ENCODE measurements around the gene POLR3H.

POLR3H gene

GRCh38 chr22:41507330-41508063 lies 36.8 kb downstream of the POLR3H start:
- TF ChIP-seq, protein P1, sequence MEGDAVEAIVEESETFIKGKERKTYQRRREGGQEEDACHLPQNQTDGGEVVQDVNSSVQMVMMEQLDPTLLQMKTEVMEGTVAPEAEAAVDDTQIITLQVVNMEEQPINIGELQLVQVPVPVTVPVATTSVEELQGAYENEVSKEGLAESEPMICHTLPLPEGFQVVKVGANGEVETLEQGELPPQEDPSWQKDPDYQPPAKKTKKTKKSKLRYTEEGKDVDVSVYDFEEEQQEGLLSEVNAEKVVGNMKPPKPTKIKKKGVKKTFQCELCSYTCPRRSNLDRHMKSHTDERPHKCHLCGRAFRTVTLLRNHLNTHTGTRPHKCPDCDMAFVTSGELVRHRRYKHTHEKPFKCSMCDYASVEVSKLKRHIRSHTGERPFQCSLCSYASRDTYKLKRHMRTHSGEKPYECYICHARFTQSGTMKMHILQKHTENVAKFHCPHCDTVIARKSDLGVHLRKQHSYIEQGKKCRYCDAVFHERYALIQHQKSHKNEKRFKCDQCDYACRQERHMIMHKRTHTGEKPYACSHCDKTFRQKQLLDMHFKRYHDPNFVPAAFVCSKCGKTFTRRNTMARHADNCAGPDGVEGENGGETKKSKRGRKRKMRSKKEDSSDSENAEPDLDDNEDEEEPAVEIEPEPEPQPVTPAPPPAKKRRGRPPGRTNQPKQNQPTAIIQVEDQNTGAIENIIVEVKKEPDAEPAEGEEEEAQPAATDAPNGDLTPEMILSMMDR (IDR thresholded peaks at IDR 0.05; ENCODE audit: low read length): no peak
- no peak for TF ChIP-seq EZH2phosphoT487 (IDR thresholded peaks at IDR 0.05; ENCODE audit: low read length)
- TF ChIP-seq EZH2 (optimal IDR thresholded peaks at IDR 0.05; ENCODE audit: low read depth, low read length): no peak
- DNase-seq: no peak
- H3K9ac ChIP-seq (ENCODE audit: low read length): no peak overlapping the region
- no peaks in the 10 kb centered on the region for H3K4me1 ChIP-seq (ENCODE audit: low read length)
- H3K79me2 ChIP-seq (ENCODE audit: low read length): peaks cover 74% of the 10 kb centered on the region
- no peaks in the 10 kb centered on the region for H3K27me3 ChIP-seq (replicated peaks; ENCODE audit: insufficient read depth, low read length)
- H3K27ac ChIP-seq (ENCODE audit: low read length): no peak overlapping the region
- H3F3A ChIP-seq (ENCODE audit: insufficient read depth, low read length): no peaks in the 10 kb centered on the region
- no peaks in the 10 kb centered on the region for H3K9me2 ChIP-seq (replicated peaks; ENCODE audit: insufficient read depth, low read length)
- H3K36me3 ChIP-seq (replicated peaks; ENCODE audit: insufficient read depth, low read length): peaks cover 3% of the 10 kb centered on the region
- no peaks in the 10 kb centered on the region for H3K9me3 ChIP-seq (replicated peaks; ENCODE audit: insufficient read depth, low read length)
- H3K4me2 ChIP-seq (ENCODE audit: low read depth, low read length): no peak overlapping the region
- H3K4me3 ChIP-seq (ENCODE audit: low read length): no peak overlapping the region
- H2AFZ ChIP-seq (ENCODE audit: low read length): no peak overlapping the region
- H4K20me1 ChIP-seq (ENCODE audit: insufficient read depth, low read length): 0 out of 2 replicates have a peak, but pooled peaks cover 8% of the 10 kb centered on the region

DNA sequence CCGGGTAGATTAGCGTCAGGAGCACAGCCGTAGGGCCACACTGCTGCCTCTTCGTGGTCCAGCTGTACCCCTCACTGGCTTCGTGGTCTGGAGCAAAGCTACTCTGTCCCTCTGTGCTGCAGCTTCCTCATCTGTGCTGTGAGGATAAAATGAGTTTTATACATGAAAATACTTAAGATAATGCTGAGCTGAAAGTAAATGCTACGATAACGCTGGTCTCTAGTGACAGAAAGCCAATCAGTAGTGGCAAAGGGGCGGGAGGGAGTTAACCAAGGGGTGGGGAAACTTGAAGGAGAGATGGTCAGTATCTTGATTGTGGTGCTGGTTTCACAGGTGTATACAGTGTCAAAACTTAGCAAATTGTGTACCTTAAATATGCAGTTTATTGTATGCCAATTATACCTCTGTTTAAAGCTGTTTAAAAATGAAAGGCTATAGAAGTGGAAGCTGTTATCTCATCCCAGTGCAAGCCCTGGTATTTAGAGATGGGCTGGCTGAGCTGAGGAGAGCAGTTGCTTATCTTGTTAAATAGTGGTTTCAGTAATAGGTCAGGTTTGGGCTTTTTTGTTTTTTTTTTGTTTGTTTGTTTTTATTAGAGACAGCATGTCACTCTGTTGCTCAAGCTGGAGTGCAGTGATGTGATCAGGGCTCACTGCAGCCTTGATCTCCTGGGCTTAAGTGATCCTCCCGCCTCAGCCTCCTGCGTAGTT lies 38.6 kb downstream of the POLR3H start:
- Histone ChIP-seq H4K20me1 (ENCODE audit: insufficient read depth, low read length) (0 out of 2 replicates have a peak, but pooled peaks cover 8% of the 10 kb centered on the region), H3K9ac (ENCODE audit: low read length) (no peak overlapping the region), H3K9me3 (replicated peaks; ENCODE audit: insufficient read depth, low read length) (no peaks in the 10 kb centered on the region), H3K4me2 (ENCODE audit: low read depth, low read length) (no peak overlapping the region), H3F3A (ENCODE audit: insufficient read depth, low read length) (no peaks in the 10 kb centered on the region; the same call in 1 of the 2 replicates), H3K4me3 (ENCODE audit: low read length) (no peak overlapping the region), H3K79me2 (ENCODE audit: low read length) (peaks cover 86% of the 10 kb centered on the region), H3K4me1 (ENCODE audit: low read length) (no peaks in the 10 kb centered on the region), H3K27ac (ENCODE audit: low read length) (no peak overlapping the region), H3K27me3 (replicated peaks; ENCODE audit: insufficient read depth, low read length) (no peaks in the 10 kb centered on the region), H2AFZ (ENCODE audit: low read length) (no peak overlapping the region), H3K9me2 (replicated peaks; ENCODE audit: insufficient read depth, low read length) (no peaks in the 10 kb centered on the region), H3K36me3 (replicated peaks; ENCODE audit: insufficient read depth, low read length) (peaks cover 5% of the 10 kb centered on the region)
- TF ChIP-seq, protein P1 (IDR thresholded peaks at IDR 0.05; ENCODE audit: low read length): no peak
- TF ChIP-seq EZH2phosphoT487 (IDR thresholded peaks at IDR 0.05; ENCODE audit: low read length) (no peak), EZH2 (optimal IDR thresholded peaks at IDR 0.05; ENCODE audit: low read depth, low read length) (no peak)
- DNase-seq: no peak

GRCh38 chr22:41504816-41505215 lies 39.5 kb downstream of the POLR3H start:
- Histone ChIP-seq H3K27ac (ENCODE audit: low read length) (no peak overlapping the region), H3K27me3 (replicated peaks; ENCODE audit: insufficient read depth, low read length) (no peaks in the 10 kb centered on the region), H3K36me3 (replicated peaks; ENCODE audit: insufficient read depth, low read length) (peaks cover 5% of the 10 kb centered on the region), H3K9ac (ENCODE audit: low read length) (no peak overlapping the region), H3F3A (ENCODE audit: insufficient read depth, low read length) (no peaks in the 10 kb centered on the region; the same call in 1 of the 2 replicates), H3K9me3 (replicated peaks; ENCODE audit: insufficient read depth, low read length) (no peaks in the 10 kb centered on the region), H4K20me1 (ENCODE audit: insufficient read depth, low read length) (0 out of 2 replicates have a peak, but pooled peaks cover 8% of the 10 kb centered on the region), H3K9me2 (replicated peaks; ENCODE audit: insufficient read depth, low read length) (no peaks in the 10 kb centered on the region), H2AFZ (ENCODE audit: low read length) (no peak overlapping the region), H3K4me1 (ENCODE audit: low read length) (no peaks in the 10 kb centered on the region), H3K4me3 (ENCODE audit: low read length) (no peak overlapping the region), H3K79me2 (ENCODE audit: low read length) (peaks cover 84% of the 10 kb centered on the region), H3K4me2 (ENCODE audit: low read depth, low read length) (no peak overlapping the region)
- TF ChIP-seq EZH2 (optimal IDR thresholded peaks at IDR 0.05; ENCODE audit: low read depth, low read length): no peak
- TF ChIP-seq EZH2phosphoT487 (IDR thresholded peaks at IDR 0.05; ENCODE audit: low read length): no peak
- TF ChIP-seq, protein P1 (IDR thresholded peaks at IDR 0.05; ENCODE audit: low read length): no peak
- no peak for DNase-seq
